Measurements from ENCODE around the gene WDR3.

The WDR3 gene

GRCh38 chr1:118012515-118013124 is 83.1 kb downstream of the WDR3 start:
- H3K4me1 ChIP-seq (ENCODE audit: low read depth, poor library complexity, severe bottlenecking), result no peaks in the 10 kb centered on the region
- H3K36me3 ChIP-seq (ENCODE audit: insufficient read depth), result no peaks in the 10 kb centered on the region
- no peak overlapping the region for H3K4me2 ChIP-seq
- H3K79me2 ChIP-seq (ENCODE audit: insufficient read depth, low read depth), result no peaks in the 10 kb centered on the region
- H4K20me1 ChIP-seq (ENCODE audit: insufficient read depth), result no peaks in the 10 kb centered on the region
- no peak overlapping the region for H3K27ac ChIP-seq
- H3K9ac ChIP-seq, result no peak overlapping the region
- H2AFZ ChIP-seq (ENCODE audit: low read depth), result no peak overlapping the region
- TF ChIP-seq CTCF (conservative IDR thresholded peaks at IDR 0.05; ENCODE audit: low read depth, low read length), result no peak
- H3K4me3 ChIP-seq (IDR thresholded peaks at IDR 0.05; ENCODE audit: insufficient read depth, low read depth, low read length), result no peak overlapping the region
- H3K27me3 ChIP-seq (ENCODE audit: insufficient read depth, low read depth), result no peaks in the 10 kb centered on the region

- no peak for TF ChIP-seq CTCF (conservative IDR thresholded peaks at IDR 0.05; ENCODE audit: low read depth, low read length)
- Histone ChIP-seq H3K36me3 (ENCODE audit: insufficient read depth) (no peaks in the 10 kb centered on the region), H3K79me2 (ENCODE audit: insufficient read depth, low read depth) (no peaks in the 10 kb centered on the region), H3K4me2 (no peak overlapping the region), H2AFZ (ENCODE audit: low read depth) (no peak overlapping the region), H3K27me3 (ENCODE audit: insufficient read depth, low read depth) (no peaks in the 10 kb centered on the region), H3K9ac (no peak overlapping the region), H3K4me1 (ENCODE audit: low read depth, poor library complexity, severe bottlenecking) (no peaks in the 10 kb centered on the region), H3K4me3 (IDR thresholded peaks at IDR 0.05; ENCODE audit: insufficient read depth, low read depth, low read length) (no peak overlapping the region), H4K20me1 (ENCODE audit: insufficient read depth) (no peaks in the 10 kb centered on the region), H3K27ac (no peak overlapping the region)
Observed at GRCh38 chr1:118013336-118013735, 83.8 kb downstream of the WDR3 start.

- no peak overlapping the region for H3K9ac ChIP-seq
- no peaks in the 10 kb centered on the region for H3K79me2 ChIP-seq (ENCODE audit: insufficient read depth, low read depth)
- H3K4me1 ChIP-seq (ENCODE audit: low read depth, poor library complexity, severe bottlenecking), result no peaks in the 10 kb centered on the region
- no peak overlapping the region for H3K27ac ChIP-seq
- no peaks in the 10 kb centered on the region for H3K27me3 ChIP-seq (ENCODE audit: insufficient read depth, low read depth)
- no peaks in the 10 kb centered on the region for H4K20me1 ChIP-seq (ENCODE audit: insufficient read depth)
- H3K4me3 ChIP-seq (IDR thresholded peaks at IDR 0.05; ENCODE audit: insufficient read depth, low read depth, low read length), result no peak overlapping the region
- no peak for TF ChIP-seq CTCF (conservative IDR thresholded peaks at IDR 0.05; ENCODE audit: low read depth, low read length)
- H3K4me2 ChIP-seq, result no peak overlapping the region
- no peaks in the 10 kb centered on the region for H3K36me3 ChIP-seq (ENCODE audit: insufficient read depth)
- no peak overlapping the region for H2AFZ ChIP-seq (ENCODE audit: low read depth)
Observed at GRCh38 chr1:118013938-118014337, 84.4 kb downstream of the WDR3 start.
